ENCODE measurements around the gene RFX2.

RFX2 gene

GRCh38 chr19:6100284-6100915, 9.9 kb downstream of the RFX2 start:
- peak in 1 of 2 donors; percentile 63 for DNase-seq
- intact Hi-C loops (cut with DNase I; ENCODE audit: low total_unique reads): no loop called here

GRCh38 chr19:6099599-6099998, 10.7 kb downstream of the RFX2 start:
- peak in 1 of 2 donors; percentile 48 for DNase-seq
- no peaks in the 10 kb centered on the region for H3K9me3 ChIP-seq
- H3K4me3 ChIP-seq: no peak overlapping the region
- H3K27me3 ChIP-seq: no peaks in the 10 kb centered on the region
- TF ChIP-seq CTCF (IDR thresholded peaks at IDR 0.05): no peak
- peaks cover 0 to 72% (median 57%) of the 10 kb centered on the region in 4 donors for H3K4me1 ChIP-seq
- intact Hi-C loops (cut with DNase I; ENCODE audit: low total_unique reads): no loop called here
- H3K36me3 ChIP-seq: no peaks in the 10 kb centered on the region
- peak overlapping the region; percentile 83 to 98 for H3K27ac ChIP-seq

More at GRCh38 chr19:6100284-6100915, 9.9 kb downstream of the RFX2 start:
- TF ChIP-seq CTCF (IDR thresholded peaks at IDR 0.05): no peak
- H3K27ac ChIP-seq: peak overlapping the region; percentile 83 to 98
- H3K4me3 ChIP-seq: peak overlapping the region in 1 of 2 donors; percentile 5
- no peaks in the 10 kb centered on the region for H3K36me3 ChIP-seq
- no peaks in the 10 kb centered on the region for H3K27me3 ChIP-seq
- H3K9me3 ChIP-seq: no peaks in the 10 kb centered on the region
- peaks cover 0 to 80% (median 61%) of the 10 kb centered on the region in 4 donors for H3K4me1 ChIP-seq

- H3K36me3 ChIP-seq: no peaks in the 10 kb centered on the region
- intact Hi-C loops (cut with DNase I; ENCODE audit: low total_unique reads): no loop called here
- H3K27ac ChIP-seq: peak overlapping the region; percentile 83 to 98
- no peak for DNase-seq
- no peak for TF ChIP-seq CTCF (IDR thresholded peaks at IDR 0.05)
- no peak overlapping the region for H3K4me3 ChIP-seq
- H3K9me3 ChIP-seq: no peaks in the 10 kb centered on the region
- H3K27me3 ChIP-seq: no peaks in the 10 kb centered on the region
- peaks cover 0 to 66% (median 51%) of the 10 kb centered on the region in 4 donors for H3K4me1 ChIP-seq
Measured at GRCh38 chr19:6099033-6099432, 11.3 kb downstream of the RFX2 start.

GRCh38 chr19:6098574-6098973, 11.7 kb downstream of the RFX2 start:
- Histone ChIP-seq H3K4me3 (no peak overlapping the region), H3K36me3 (no peaks in the 10 kb centered on the region), H3K4me1 (peaks cover 0 to 66% (median 47%) of the 10 kb centered on the region in 4 donors), H3K9me3 (no peaks in the 10 kb centered on the region), H3K27me3 (no peaks in the 10 kb centered on the region), H3K27ac (peak overlapping the region; percentile 83 to 98)
- intact Hi-C loops (cut with DNase I; ENCODE audit: low total_unique reads): no loop called here
- peak in 1 of 2 donors; percentile 54 for DNase-seq
- TF ChIP-seq CTCF (IDR thresholded peaks at IDR 0.05): no peak

- Histone ChIP-seq H3K4me1 (peaks cover 0 to 67% (median 46%) of the 10 kb centered on the region in 4 donors), H3K27ac (peak overlapping the region; percentile 83 to 98), H3K36me3 (no peaks in the 10 kb centered on the region)
Measured at GRCh38 chr19:6097911-6098310, 12.4 kb downstream of the RFX2 start.

More at GRCh38 chr19:6097911-6098310, 12.4 kb downstream of the RFX2 start:
- DNase-seq: no peak
- Histone ChIP-seq H3K9me3 (no peaks in the 10 kb centered on the region), H3K27me3 (no peaks in the 10 kb centered on the region), H3K4me3 (no peak overlapping the region)
- intact Hi-C loops (cut with DNase I; ENCODE audit: low total_unique reads): no loop called here
- no peak for TF ChIP-seq CTCF (IDR thresholded peaks at IDR 0.05)

Data from tibial artery (tissue), 4 donors.